CD4-positive, CD25-positive, alpha-beta regulatory T cell (primary cell): ENCODE data around the gene SLC2A11. TPM values are rescaled to one million over a fixed set of nuclear protein-coding genes. Genes with fewer than 3 reads are reported as not detected.
A peak's percentile ranks its signal among the peaks of the same experiment; 100 is the strongest.
"Not testable (repeated sequence)": the region's sequence is repeated elsewhere in the genome, so short reads cannot be mapped to it uniquely, and the experiment has no call there.

ENCODE experiments used
- ATAC-seq, 2 donors: fragments of 150-1000 bp; cut with Tn5 transposase; one replicate each; pipeline ENCODE4 v1.10.0; 2021; ENCODE audit warnings: low read depth in 2 of 2, moderate number of reproducible peaks in 2 of 2, moderate library complexity in 1 of 2
- DNase-seq, 3 donors: peaks; one replicate each; pipeline versions ENCODE4 v3.0.0 to v3.0.0-alpha.2; 2012 to 2022; ENCODE audit warnings: mixed read lengths in 1 of 3
- H3K27ac ChIP-seq: one replicate; pipeline ENCODE4 v1.7.0; 2013; ENCODE audit warnings: mild to moderate bottlenecking, low read length; ENCODE audit not compliant: insufficient read depth, poor library complexity, severe bottlenecking
- H3K27me3 ChIP-seq: one replicate; pipeline ENCODE4 v1.7.0; 2013; ENCODE audit warnings: low read length; ENCODE audit not compliant: control insufficient read depth, insufficient read depth
- H3K36me3 ChIP-seq: one replicate; pipeline ENCODE4 v1.7.0; 2013; ENCODE audit warnings: mild to moderate bottlenecking, low read length, moderate library complexity; ENCODE audit not compliant: control insufficient read depth, insufficient read depth
- H3K4me1 ChIP-seq: 2 replicates; pipeline ENCODE4 v1.7.0; 2013; ENCODE audit warnings: mild to moderate bottlenecking, low read length; ENCODE audit not compliant: insufficient read depth, control insufficient read depth, poor library complexity, severe bottlenecking
- H3K4me3 ChIP-seq: one replicate; pipeline ENCODE4 v1.7.0; 2013; ENCODE audit warnings: low read depth, mild to moderate bottlenecking, low read length, moderate library complexity
- H3K9me3 ChIP-seq, 2 experiments: 1 replicate in 1 of 2; 2 replicates in 1 of 2; pipeline ENCODE4 v1.7.0; 2013; ENCODE audit warnings: low read length in 2 of 2, mild to moderate bottlenecking in 1 of 2, moderate library complexity in 1 of 2; ENCODE audit not compliant: control insufficient read depth in 2 of 2
- H3K27ac Mint-ChIP-seq, 3 donors: one replicate each; pipeline ENCODE4 v1.8.0; 2020 to 2022; ENCODE audit warnings: mild to moderate bottlenecking in 3 of 3, mixed read lengths in 3 of 3, moderate library complexity in 2 of 3
- H3K27me3 Mint-ChIP-seq: one replicate; pipeline ENCODE4 v1.8.0; 2022; ENCODE audit warnings: mild to moderate bottlenecking, mixed read lengths
- H3K36me3 Mint-ChIP-seq: one replicate; pipeline ENCODE4 v1.8.0; 2020; ENCODE audit warnings: mixed read lengths
- H3K4me1 Mint-ChIP-seq, 4 donors: one replicate each; pipeline ENCODE4 v1.8.0; 2020 to 2022; ENCODE audit warnings: mixed read lengths in 4 of 4, mild to moderate bottlenecking in 1 of 4
- H3K4me3 Mint-ChIP-seq, 4 donors: one replicate each; pipeline ENCODE4 v1.8.0; 2020 to 2022; ENCODE audit warnings: mild to moderate bottlenecking in 4 of 4, mixed read lengths in 4 of 4, moderate library complexity in 3 of 4
- H3K9me3 Mint-ChIP-seq, 7 donors: one replicate each; pipeline ENCODE4 v1.8.0; 2020 to 2022; ENCODE audit warnings: mixed read lengths in 7 of 7, mild to moderate bottlenecking in 3 of 7, moderate library complexity in 2 of 7
- polyA plus RNA-seq, 4 donors: library from polyadenylated mRNA; unstranded; fragments of 300-500 nt; fragmentation: Illumina TruSeq; gene quantifications; one replicate each; pipeline ENCODE4 v1.2.3, GENCODE V29; 2021
- total RNA-seq: library from RNA; stranded (reverse); gene quantifications from one replicate; pipeline ENCODE4 v1.2.3, GENCODE V29; 2022

Gene SLC2A11
- total and polyA plus RNA-seq, 5 donors from 2014 or later, result 2.5 to 8.6 (median 4.2) TPM

- DNase-seq (no peak), ATAC-seq (no peak)
- Histone ChIP-seq H3K27ac (no peak overlapping the region), H3K36me3 (no peaks in the 10 kb centered on the region), H3K27me3 (no peaks in the 10 kb centered on the region), H3K4me1 (peaks cover 20% of the 10 kb centered on the region), H3K4me3 (peak overlapping the region; percentile 91), H3K9me3 (no peaks in the 10 kb centered on the region)
- peak overlapping the region in 2 of 3 donors; percentile 84 to 94 for H3K27ac Mint-ChIP-seq
- peaks cover 0 to 21% (median 6%) of the 10 kb centered on the region in 4 donors for H3K4me1 Mint-ChIP-seq
- H3K4me3 Mint-ChIP-seq, result peak overlapping the region; percentile 89 to 97 (median 96)
- peaks cover 10% of the 10 kb centered on the region for H3K27me3 Mint-ChIP-seq
- H3K9me3 Mint-ChIP-seq, result no peaks in the 10 kb centered on the region
- peaks cover 5% of the 10 kb centered on the region for H3K36me3 Mint-ChIP-seq
Observed at GRCh38 chr22:23858484-23858815, 775 bp downstream of the SLC2A11 start.

GRCh38 chr22:23859201-23859600 is 1.5 kb downstream of the SLC2A11 start:
- peaks cover 10% of the 10 kb centered on the region for H3K27me3 Mint-ChIP-seq
- no peak overlapping the region for H3K27ac Mint-ChIP-seq
- Histone ChIP-seq H3K9me3 (no peaks in the 10 kb centered on the region), H3K36me3 (no peaks in the 10 kb centered on the region), H3K27me3 (no peaks in the 10 kb centered on the region), H3K27ac (no peak overlapping the region), H3K4me3 (no peak overlapping the region), H3K4me1 (peaks cover 20% of the 10 kb centered on the region)
- H3K4me3 Mint-ChIP-seq, result peak overlapping the region; percentile 89 to 97 (median 96)
- DNase-seq (no peak), ATAC-seq (no peak)
- H3K9me3 Mint-ChIP-seq, result no peaks in the 10 kb centered on the region
- H3K36me3 Mint-ChIP-seq, result peaks cover 5% of the 10 kb centered on the region
- peaks cover 0 to 21% (median 7%) of the 10 kb centered on the region in 4 donors for H3K4me1 Mint-ChIP-seq

GRCh38 chr22:23860187-23860586 is 2.5 kb downstream of the SLC2A11 start:
- H3K36me3 ChIP-seq, H3K27ac ChIP-seq, H3K4me3 ChIP-seq, H3K27me3 Mint-ChIP-seq, DNase-seq, H3K9me3 Mint-ChIP-seq, H3K27me3 ChIP-seq, H3K36me3 Mint-ChIP-seq, ATAC-seq, H3K27ac Mint-ChIP-seq, H3K4me3 Mint-ChIP-seq, H3K9me3 ChIP-seq: not testable (repeated sequence)
- peaks cover 20% of the 10 kb centered on the region for H3K4me1 ChIP-seq
- H3K4me1 Mint-ChIP-seq, result peaks cover 0 to 21% (median 8%) of the 10 kb centered on the region in 4 donors

- H3K4me3 ChIP-seq, result no peak overlapping the region
- H3K27ac ChIP-seq, result no peak overlapping the region
- no peaks in the 10 kb centered on the region for H3K9me3 Mint-ChIP-seq
- H3K4me1 Mint-ChIP-seq, result peaks cover 0 to 16% (median 10%) of the 10 kb centered on the region in 4 donors
- H3K4me1 ChIP-seq, result peaks cover 15% of the 10 kb centered on the region
- DNase-seq, result peak in 2 of 3 donors; percentile 45 to 71
- H3K36me3 Mint-ChIP-seq, result peaks cover 11% of the 10 kb centered on the region
- H3K27me3 ChIP-seq, result no peaks in the 10 kb centered on the region
- no peaks in the 10 kb centered on the region for H3K36me3 ChIP-seq
- no peak for ATAC-seq
- H3K27me3 Mint-ChIP-seq, result peaks cover 5% of the 10 kb centered on the region
- peak overlapping the region in 1 of 4 donors; percentile 84 for H3K4me3 Mint-ChIP-seq
- peak overlapping the region in 1 of 3 donors; percentile 44 for H3K27ac Mint-ChIP-seq
- H3K9me3 ChIP-seq, result no peaks in the 10 kb centered on the region
Observed at GRCh38 chr22:23862103-23862502, 4.4 kb downstream of the SLC2A11 start.

GRCh38 chr22:23864499-23865154 is 7.0 kb downstream of the SLC2A11 start:
- not testable (repeated sequence) for H3K9me3 ChIP-seq, ATAC-seq, H3K4me3 ChIP-seq, H3K4me1 Mint-ChIP-seq, H3K27me3 Mint-ChIP-seq, DNase-seq, H3K4me3 Mint-ChIP-seq, H3K27ac Mint-ChIP-seq, H3K9me3 Mint-ChIP-seq, H3K4me1 ChIP-seq, H3K27ac ChIP-seq, H3K36me3 ChIP-seq, H3K27me3 ChIP-seq
- H3K36me3 Mint-ChIP-seq, result peaks cover 30% of the 10 kb centered on the region

- DNase-seq, result no peak
- Mint-ChIP-seq H3K36me3 (peaks cover 36% of the 10 kb centered on the region), H3K27me3 (no peaks in the 10 kb centered on the region), H3K9me3 (no peaks in the 10 kb centered on the region), H3K4me3 (no peak overlapping the region), H3K27ac (no peak overlapping the region), H3K4me1 (peaks cover 0 to 6% (median 1%) of the 10 kb centered on the region in 4 donors)
- H3K4me3 ChIP-seq, result no peak overlapping the region
- no peak for ATAC-seq
- no peaks in the 10 kb centered on the region for H3K4me1 ChIP-seq
- no peaks in the 10 kb centered on the region for H3K36me3 ChIP-seq
- H3K9me3 ChIP-seq, result no peaks in the 10 kb centered on the region
- H3K27ac ChIP-seq, result no peak overlapping the region
- H3K27me3 ChIP-seq, result no peaks in the 10 kb centered on the region
Observed at GRCh38 chr22:23868580-23868979, 10.9 kb downstream of the SLC2A11 start.

GRCh38 chr22:23874871-23875270 is 17.2 kb downstream of the SLC2A11 start:
- H3K36me3 Mint-ChIP-seq, result peaks cover 27% of the 10 kb centered on the region
- Histone ChIP-seq H3K27me3 (no peaks in the 10 kb centered on the region), H3K27ac (no peak overlapping the region), H3K9me3 (no peaks in the 10 kb centered on the region), H3K36me3 (no peaks in the 10 kb centered on the region), H3K4me1 (no peaks in the 10 kb centered on the region), H3K4me3 (no peak overlapping the region)
- H3K4me1 Mint-ChIP-seq, result no peaks in the 10 kb centered on the region
- no peak for DNase-seq
- H3K27ac Mint-ChIP-seq, result no peak overlapping the region
- H3K4me3 Mint-ChIP-seq, result no peak overlapping the region
- no peaks in the 10 kb centered on the region for H3K27me3 Mint-ChIP-seq
- no peaks in the 10 kb centered on the region for H3K9me3 Mint-ChIP-seq
- ATAC-seq, result no peak

- no peaks in the 10 kb centered on the region for H3K36me3 ChIP-seq
- H3K4me1 Mint-ChIP-seq, result no peaks in the 10 kb centered on the region
- no peaks in the 10 kb centered on the region for H3K27me3 Mint-ChIP-seq
- no peak overlapping the region for H3K27ac Mint-ChIP-seq
- DNase-seq (no peak), ATAC-seq (no peak)
- no peaks in the 10 kb centered on the region for H3K9me3 ChIP-seq
- H3K27me3 ChIP-seq, result no peaks in the 10 kb centered on the region
- H3K27ac ChIP-seq, result no peak overlapping the region
- H3K4me3 Mint-ChIP-seq, result peak overlapping the region in 1 of 4 donors; percentile 74
- H3K9me3 Mint-ChIP-seq, result peaks cover 0 to under 1% (median 0%) of the 10 kb centered on the region in 7 donors
- H3K4me1 ChIP-seq, result no peaks in the 10 kb centered on the region
- H3K36me3 Mint-ChIP-seq, result peaks cover 22% of the 10 kb centered on the region
- no peak overlapping the region for H3K4me3 ChIP-seq
Observed at GRCh38 chr22:23875801-23876200, 18.1 kb downstream of the SLC2A11 start.
